SK-N-SH treated with all-trans-retinoic acid at 6 μM for 48 hours (cell line): ENCODE measurements around the gene CYTH4.
A peak's percentile ranks its signal among the peaks of the same experiment; 100 is the strongest.

Experiments
- ATAC-seq: fragments of 200-7000 bp; cut with Tn5 transposase; 3 replicates; pipeline ENCODE4 v1.9.1; 2020; ENCODE audit warnings: mild to moderate bottlenecking, moderate library complexity
- ARNTL ChIP-seq: fragments of 450-650 bp; formaldehyde crosslinking; IDR thresholded peaks from 2 replicates; pipeline ENCODE4 v1.5.0; 2020; ENCODE audit warnings: low read depth, mild to moderate bottlenecking, moderate library complexity, borderline replicate concordance
- CSDC2 ChIP-seq: fragments of 250-450 bp; sonication (Bioruptor Pico); IDR thresholded peaks from 2 replicates; pipeline ENCODE4 v1.5.0; 2020; ENCODE audit warnings: mild to moderate bottlenecking, moderate library complexity
- ESRRG ChIP-seq: fragments of 250-450 bp; sonication (Bioruptor Pico); IDR thresholded peaks from 2 replicates; pipeline ENCODE4 v1.6.1; 2021; ENCODE audit warnings: mild to moderate bottlenecking
- GLIS3 ChIP-seq: fragments of 250-450 bp; sonication (Bioruptor Pico); IDR thresholded peaks from 2 replicates; pipeline ENCODE4 v1.5.0; 2020; ENCODE audit warnings: mild to moderate bottlenecking, moderate library complexity
- ISL1 ChIP-seq: fragments of 250-450 bp; sonication (Bioruptor Pico); IDR thresholded peaks from 2 replicates; pipeline ENCODE4 v2.1.2; 2022; ENCODE audit warnings: mild to moderate bottlenecking, moderate library complexity
- OSR1 ChIP-seq: fragments of 250-450 bp; sonication (Bioruptor Pico); IDR thresholded peaks from 2 replicates; pipeline ENCODE4 v1.8.0; 2022; ENCODE audit warnings: moderate library complexity, mild to moderate bottlenecking, inconsistent platforms
- PPARA ChIP-seq: fragments of 250-450 bp; sonication (Bioruptor Pico); IDR thresholded peaks from 2 replicates; pipeline ENCODE4 v1.5.0; 2020; ENCODE audit warnings: mild to moderate bottlenecking, borderline replicate concordance
- RARB ChIP-seq: fragments of 250-450 bp; sonication (Bioruptor Pico); IDR thresholded peaks from 2 replicates; pipeline ENCODE4 v1.8.0; 2021; ENCODE audit warnings: mild to moderate bottlenecking, moderate library complexity
- TCF4 ChIP-seq: fragments of 250-450 bp; sonication (Bioruptor Pico); IDR thresholded peaks from 2 replicates; pipeline ENCODE4 v1.8.0; 2021; ENCODE audit warnings: mild to moderate bottlenecking, moderate library complexity, borderline replicate concordance
- TOX ChIP-seq: fragments of 250-450 bp; sonication (Bioruptor Pico); IDR thresholded peaks from 2 replicates; pipeline ENCODE4 v1.8.0; 2021; ENCODE audit warnings: mild to moderate bottlenecking, moderate library complexity, borderline replicate concordance
- ZC3H10 ChIP-seq: fragments of 250-450 bp; sonication (Bioruptor Pico); IDR thresholded peaks from 2 replicates; pipeline ENCODE4 v1.5.1; 2021; ENCODE audit warnings: mild to moderate bottlenecking, moderate library complexity
- ZFP3 ChIP-seq: fragments of 250-450 bp; sonication (Bioruptor Pico); IDR thresholded peaks from 2 replicates; pipeline ENCODE4 v1.5.0; 2020; ENCODE audit warnings: mild to moderate bottlenecking, moderate library complexity
- ZFP30 ChIP-seq: fragments of 450-650 bp; formaldehyde crosslinking; IDR thresholded peaks from 2 replicates; pipeline ENCODE4 v1.5.0; 2022; ENCODE audit warnings: mild to moderate bottlenecking, moderate library complexity
- ZNF565 ChIP-seq: fragments of 450-650 bp; formaldehyde crosslinking; conservative IDR thresholded peaks from 2 replicates; pipeline ENCODE4 v1.5.0; 2020; ENCODE audit warnings: low read depth, mild to moderate bottlenecking, moderate library complexity
- ZNF70 ChIP-seq: fragments of 450-650 bp; formaldehyde crosslinking; IDR thresholded peaks from 2 replicates; pipeline ENCODE4 v1.5.0; 2020; ENCODE audit warnings: mild to moderate bottlenecking, moderate library complexity
- ZNF8 ChIP-seq: fragments of 450-650 bp; formaldehyde crosslinking; IDR thresholded peaks from 2 replicates; pipeline ENCODE4 v1.5.0; 2020; ENCODE audit warnings: mild to moderate bottlenecking, moderate library complexity
- TF ChIP-seq, protein P1 (sequence below): fragments of 250-450 bp; sonication (Bioruptor Pico); IDR thresholded peaks from 2 replicates; pipeline ENCODE4 v1.5.0; 2020; ENCODE audit warnings: mild to moderate bottlenecking, moderate library complexity
- TF ChIP-seq, protein P2 (sequence below): fragments of 250-450 bp; sonication (Bioruptor Pico); IDR thresholded peaks from 2 replicates; pipeline ENCODE4 v1.8.0; 2021; ENCODE audit warnings: low read depth, mild to moderate bottlenecking, moderate library complexity, borderline replicate concordance
- TF ChIP-seq, protein P3 (sequence below): fragments of 250-450 bp; sonication (Bioruptor Pico); IDR thresholded peaks from 2 replicates; pipeline ENCODE4 v1.5.1; 2021; ENCODE audit warnings: mild to moderate bottlenecking, moderate library complexity
- TF ChIP-seq, protein P4 (sequence below): fragments of 250-450 bp; sonication (Bioruptor Pico); IDR thresholded peaks from 2 replicates; pipeline ENCODE4 v1.5.1; 2020; ENCODE audit warnings: low read depth, mild to moderate bottlenecking, moderate library complexity

Gene CYTH4

GRCh38 chr22:37259540-37260029 lies 22.7 kb upstream of the CYTH4 start:
- TF ChIP-seq, protein P1, sequence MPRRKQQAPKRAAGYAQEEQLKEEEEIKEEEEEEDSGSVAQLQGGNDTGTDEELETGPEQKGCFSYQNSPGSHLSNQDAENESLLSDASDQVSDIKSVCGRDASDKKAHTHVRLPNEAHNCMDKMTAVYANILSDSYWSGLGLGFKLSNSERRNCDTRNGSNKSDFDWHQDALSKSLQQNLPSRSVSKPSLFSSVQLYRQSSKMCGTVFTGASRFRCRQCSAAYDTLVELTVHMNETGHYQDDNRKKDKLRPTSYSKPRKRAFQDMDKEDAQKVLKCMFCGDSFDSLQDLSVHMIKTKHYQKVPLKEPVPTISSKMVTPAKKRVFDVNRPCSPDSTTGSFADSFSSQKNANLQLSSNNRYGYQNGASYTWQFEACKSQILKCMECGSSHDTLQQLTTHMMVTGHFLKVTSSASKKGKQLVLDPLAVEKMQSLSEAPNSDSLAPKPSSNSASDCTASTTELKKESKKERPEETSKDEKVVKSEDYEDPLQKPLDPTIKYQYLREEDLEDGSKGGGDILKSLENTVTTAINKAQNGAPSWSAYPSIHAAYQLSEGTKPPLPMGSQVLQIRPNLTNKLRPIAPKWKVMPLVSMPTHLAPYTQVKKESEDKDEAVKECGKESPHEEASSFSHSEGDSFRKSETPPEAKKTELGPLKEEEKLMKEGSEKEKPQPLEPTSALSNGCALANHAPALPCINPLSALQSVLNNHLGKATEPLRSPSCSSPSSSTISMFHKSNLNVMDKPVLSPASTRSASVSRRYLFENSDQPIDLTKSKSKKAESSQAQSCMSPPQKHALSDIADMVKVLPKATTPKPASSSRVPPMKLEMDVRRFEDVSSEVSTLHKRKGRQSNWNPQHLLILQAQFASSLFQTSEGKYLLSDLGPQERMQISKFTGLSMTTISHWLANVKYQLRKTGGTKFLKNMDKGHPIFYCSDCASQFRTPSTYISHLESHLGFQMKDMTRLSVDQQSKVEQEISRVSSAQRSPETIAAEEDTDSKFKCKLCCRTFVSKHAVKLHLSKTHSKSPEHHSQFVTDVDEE (CRISPR knock-in tag), result no peak
- TF ChIP-seq PPARA (CRISPR knock-in tag) (no peak), ZFP3 (CRISPR knock-in tag) (no peak), TCF4 (CRISPR knock-in tag) (no peak), ESRRG (CRISPR knock-in tag) (no peak), GLIS3 (no peak), ZFP30 (CRISPR knock-in tag) (no peak), TOX (CRISPR knock-in tag) (no peak), OSR1 (CRISPR knock-in tag) (no peak), ZC3H10 (CRISPR knock-in tag) (no peak), RARB (CRISPR knock-in tag) (no peak), ISL1 (CRISPR knock-in tag) (no peak), ZNF70 (no peak), ZNF8 (CRISPR knock-in tag) (no peak), CSDC2 (no peak), ZNF565 (CRISPR knock-in tag) (no peak)
- TF ChIP-seq, protein P2, sequence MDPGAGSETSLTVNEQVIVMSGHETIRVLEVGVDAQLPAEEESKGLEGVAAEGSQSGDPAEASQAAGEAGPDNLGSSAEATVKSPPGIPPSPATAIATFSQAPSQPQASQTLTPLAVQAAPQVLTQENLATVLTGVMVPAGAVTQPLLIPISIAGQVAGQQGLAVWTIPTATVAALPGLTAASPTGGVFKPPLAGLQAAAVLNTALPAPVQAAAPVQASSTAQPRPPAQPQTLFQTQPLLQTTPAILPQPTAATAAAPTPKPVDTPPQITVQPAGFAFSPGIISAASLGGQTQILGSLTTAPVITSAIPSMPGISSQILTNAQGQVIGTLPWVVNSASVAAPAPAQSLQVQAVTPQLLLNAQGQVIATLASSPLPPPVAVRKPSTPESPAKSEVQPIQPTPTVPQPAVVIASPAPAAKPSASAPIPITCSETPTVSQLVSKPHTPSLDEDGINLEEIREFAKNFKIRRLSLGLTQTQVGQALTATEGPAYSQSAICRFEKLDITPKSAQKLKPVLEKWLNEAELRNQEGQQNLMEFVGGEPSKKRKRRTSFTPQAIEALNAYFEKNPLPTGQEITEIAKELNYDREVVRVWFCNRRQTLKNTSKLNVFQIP (CRISPR knock-in tag), result no peak
- TF ChIP-seq, protein P3, sequence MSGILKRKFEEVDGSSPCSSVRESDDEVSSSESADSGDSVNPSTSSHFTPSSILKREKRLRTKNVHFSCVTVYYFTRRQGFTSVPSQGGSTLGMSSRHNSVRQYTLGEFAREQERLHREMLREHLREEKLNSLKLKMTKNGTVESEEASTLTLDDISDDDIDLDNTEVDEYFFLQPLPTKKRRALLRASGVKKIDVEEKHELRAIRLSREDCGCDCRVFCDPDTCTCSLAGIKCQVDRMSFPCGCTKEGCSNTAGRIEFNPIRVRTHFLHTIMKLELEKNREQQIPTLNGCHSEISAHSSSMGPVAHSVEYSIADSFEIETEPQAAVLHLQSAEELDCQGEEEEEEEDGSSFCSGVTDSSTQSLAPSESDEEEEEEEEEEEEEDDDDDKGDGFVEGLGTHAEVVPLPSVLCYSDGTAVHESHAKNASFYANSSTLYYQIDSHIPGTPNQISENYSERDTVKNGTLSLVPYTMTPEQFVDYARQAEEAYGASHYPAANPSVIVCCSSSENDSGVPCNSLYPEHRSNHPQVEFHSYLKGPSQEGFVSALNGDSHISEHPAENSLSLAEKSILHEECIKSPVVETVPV (CRISPR knock-in tag), result no peak
- TF ChIP-seq, protein P4, sequence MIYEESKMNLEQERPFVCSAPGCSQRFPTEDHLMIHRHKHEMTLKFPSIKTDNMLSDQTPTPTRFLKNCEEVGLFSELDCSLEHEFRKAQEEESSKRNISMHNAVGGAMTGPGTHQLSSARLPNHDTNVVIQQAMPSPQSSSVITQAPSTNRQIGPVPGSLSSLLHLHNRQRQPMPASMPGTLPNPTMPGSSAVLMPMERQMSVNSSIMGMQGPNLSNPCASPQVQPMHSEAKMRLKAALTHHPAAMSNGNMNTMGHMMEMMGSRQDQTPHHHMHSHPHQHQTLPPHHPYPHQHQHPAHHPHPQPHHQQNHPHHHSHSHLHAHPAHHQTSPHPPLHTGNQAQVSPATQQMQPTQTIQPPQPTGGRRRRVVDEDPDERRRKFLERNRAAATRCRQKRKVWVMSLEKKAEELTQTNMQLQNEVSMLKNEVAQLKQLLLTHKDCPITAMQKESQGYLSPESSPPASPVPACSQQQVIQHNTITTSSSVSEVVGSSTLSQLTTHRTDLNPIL (CRISPR knock-in tag), result no peak
- peak; percentile 85 for ATAC-seq

DNA sequence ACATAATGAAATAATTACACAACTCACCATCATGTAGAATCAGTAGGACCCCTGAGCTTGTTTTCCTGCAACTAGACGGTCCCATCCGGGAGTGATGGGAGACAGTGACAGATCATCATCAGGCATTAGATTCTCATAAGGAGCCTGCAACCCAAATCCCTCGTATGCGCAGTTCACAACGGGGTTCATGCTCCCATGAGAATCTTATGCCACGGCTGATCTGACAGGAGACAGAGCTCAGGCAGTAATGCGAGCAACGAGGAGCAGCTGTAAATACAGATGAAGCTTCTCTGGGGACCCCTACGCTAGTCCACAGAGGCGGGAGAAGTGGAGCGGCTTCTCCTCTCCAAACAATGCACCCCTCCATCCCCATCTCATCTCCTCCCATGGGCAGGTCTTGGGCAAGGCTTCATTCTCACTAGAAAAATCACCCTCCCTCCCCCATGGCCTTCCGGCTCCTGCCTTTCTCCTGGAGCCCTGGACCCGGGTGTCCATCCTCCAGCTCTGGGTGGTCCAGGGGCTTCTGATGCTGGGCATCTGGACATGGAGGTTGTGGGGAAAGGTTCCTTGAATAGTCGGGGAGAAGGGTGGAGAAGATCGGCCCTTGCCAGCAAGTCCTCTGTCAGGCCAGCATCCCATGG lies 22.0 kb upstream of the CYTH4 start:
- peak; percentile 23 for ATAC-seq
- TF ChIP-seq PPARA (CRISPR knock-in tag) (no peak), GLIS3 (no peak), ZNF70 (no peak), CSDC2 (no peak), ISL1 (CRISPR knock-in tag) (no peak), OSR1 (CRISPR knock-in tag) (no peak), ESRRG (CRISPR knock-in tag) (no peak), ZFP30 (CRISPR knock-in tag) (no peak), ARNTL (CRISPR knock-in tag) (no peak), ZNF565 (CRISPR knock-in tag) (no peak), ZNF8 (CRISPR knock-in tag) (no peak), TOX (CRISPR knock-in tag) (no peak), TCF4 (CRISPR knock-in tag) (no peak)
- TF ChIP-seq, protein P3 (CRISPR knock-in tag), result no peak
- TF ChIP-seq, protein P1 (CRISPR knock-in tag), result no peak
- TF ChIP-seq, protein P4 (CRISPR knock-in tag), result no peak
- TF ChIP-seq, protein P2 (CRISPR knock-in tag), result no peak
